Epithelial cell of prostate (primary cell): ENCODE results near the gene HTRA3.

ENCODE experiments used
- DNase-seq: peaks from one replicate; pipeline ENCODE4 v3.0.0-alpha.2; 2011; ENCODE audit warnings: low read depth, low spot score
- H3K27ac ChIP-seq: fragments of 450-650 bp; 2 replicates; pipeline ENCODE4 v1.5.1; 2017; ENCODE audit warnings: mild to moderate bottlenecking

HTRA3 gene

GRCh38 chr4:8233672-8234484 lies 35.7 kb upstream of the HTRA3 start:
- no peak for DNase-seq
- H3K27ac ChIP-seq: no peak overlapping the region

GRCh38 chr4:8234715-8235114 lies 34.8 kb upstream of the HTRA3 start:
- H3K27ac ChIP-seq: no peak overlapping the region
- no peak for DNase-seq

DNA sequence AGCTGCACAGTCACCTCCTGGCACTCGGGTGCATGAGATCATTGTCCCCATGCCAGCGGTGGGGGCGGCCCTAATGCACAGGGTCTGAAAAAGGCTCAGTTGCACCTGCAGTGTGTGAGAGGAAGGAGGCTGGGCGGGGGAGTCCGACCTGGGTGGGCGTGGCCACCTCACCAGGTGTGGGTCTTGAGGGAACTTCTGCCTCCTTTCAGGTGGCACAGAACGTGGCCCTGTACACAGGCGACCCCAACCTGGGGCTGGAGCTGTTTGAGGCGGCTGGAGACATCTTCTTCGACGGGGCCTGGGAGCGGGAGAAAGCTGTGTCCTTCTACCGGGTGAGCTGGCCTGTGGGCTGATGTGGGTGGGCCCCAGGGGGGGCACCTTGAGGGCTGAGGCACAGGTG lies 34.3 kb upstream of the HTRA3 start:
- no peak for DNase-seq

DNA sequence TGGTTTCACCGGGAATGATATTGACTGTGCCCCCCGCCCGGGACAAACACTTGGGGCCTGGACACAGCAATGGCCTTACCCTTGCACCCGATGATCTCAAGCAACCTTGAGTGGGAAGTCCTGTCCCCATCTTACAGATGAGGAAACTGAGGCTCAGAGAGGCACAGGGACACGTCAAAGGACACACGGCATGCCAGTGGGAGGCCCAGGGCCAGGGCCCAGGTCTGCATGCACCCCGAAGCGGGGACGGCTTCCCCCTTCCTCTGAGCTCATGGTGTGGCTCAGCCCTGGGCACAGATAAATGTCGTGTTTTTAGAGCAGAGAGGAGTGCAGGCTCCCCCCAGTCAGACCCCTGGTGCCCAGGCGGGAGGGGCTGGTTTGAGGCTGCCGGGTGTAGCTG lies 33.9 kb upstream of the HTRA3 start:
- DNase-seq: no peak
- no peak overlapping the region for H3K27ac ChIP-seq

More for the DNA sequence above, 34.3 kb upstream of the HTRA3 start:
- no peak overlapping the region for H3K27ac ChIP-seq

DNA sequence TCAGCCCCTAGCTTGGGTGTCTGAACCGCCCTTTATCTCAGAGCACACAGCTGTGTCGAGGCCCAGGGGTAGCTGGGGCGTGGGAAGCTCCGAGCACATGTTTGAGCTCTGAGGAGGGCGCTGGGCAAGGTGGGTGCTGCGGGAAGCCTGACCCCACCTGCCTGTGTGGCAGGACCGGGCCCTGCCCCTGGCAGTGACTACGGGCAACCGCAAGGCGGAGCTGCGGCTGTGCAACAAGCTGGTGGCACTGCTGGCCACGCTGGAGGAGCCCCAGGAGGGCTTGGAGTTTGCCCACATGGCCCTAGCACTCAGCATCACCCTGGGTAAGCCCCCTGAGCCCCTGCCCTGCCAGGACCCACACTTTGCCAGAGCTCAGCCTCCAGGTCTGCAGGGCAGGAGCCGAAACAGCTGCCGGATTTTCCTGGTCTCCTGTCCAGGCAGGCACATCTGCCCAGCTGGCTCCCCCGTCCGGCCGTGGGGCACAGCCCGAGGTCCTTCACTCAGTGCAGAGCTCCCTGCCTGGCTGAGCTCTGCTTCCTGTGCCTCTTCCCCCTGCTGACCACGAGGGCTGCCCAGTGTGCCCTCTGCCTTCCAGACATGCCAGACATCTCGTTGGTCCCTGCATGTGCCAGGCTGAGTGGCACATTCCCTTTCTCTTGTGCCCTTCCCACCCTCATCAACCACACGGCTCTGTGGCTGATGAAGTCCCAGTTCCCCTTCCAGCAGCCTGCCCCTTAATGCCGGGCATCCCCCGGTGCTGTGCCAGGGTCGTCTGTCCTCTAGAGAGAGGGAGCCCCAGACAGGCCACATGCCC lies 33.2 kb upstream of the HTRA3 start:
- no peak overlapping the region for H3K27ac ChIP-seq
- DNase-seq: no peak

GRCh38 chr4:8236920-8237195 lies 32.7 kb upstream of the HTRA3 start:
- no peak overlapping the region for H3K27ac ChIP-seq
- DNase-seq: no peak

DNA sequence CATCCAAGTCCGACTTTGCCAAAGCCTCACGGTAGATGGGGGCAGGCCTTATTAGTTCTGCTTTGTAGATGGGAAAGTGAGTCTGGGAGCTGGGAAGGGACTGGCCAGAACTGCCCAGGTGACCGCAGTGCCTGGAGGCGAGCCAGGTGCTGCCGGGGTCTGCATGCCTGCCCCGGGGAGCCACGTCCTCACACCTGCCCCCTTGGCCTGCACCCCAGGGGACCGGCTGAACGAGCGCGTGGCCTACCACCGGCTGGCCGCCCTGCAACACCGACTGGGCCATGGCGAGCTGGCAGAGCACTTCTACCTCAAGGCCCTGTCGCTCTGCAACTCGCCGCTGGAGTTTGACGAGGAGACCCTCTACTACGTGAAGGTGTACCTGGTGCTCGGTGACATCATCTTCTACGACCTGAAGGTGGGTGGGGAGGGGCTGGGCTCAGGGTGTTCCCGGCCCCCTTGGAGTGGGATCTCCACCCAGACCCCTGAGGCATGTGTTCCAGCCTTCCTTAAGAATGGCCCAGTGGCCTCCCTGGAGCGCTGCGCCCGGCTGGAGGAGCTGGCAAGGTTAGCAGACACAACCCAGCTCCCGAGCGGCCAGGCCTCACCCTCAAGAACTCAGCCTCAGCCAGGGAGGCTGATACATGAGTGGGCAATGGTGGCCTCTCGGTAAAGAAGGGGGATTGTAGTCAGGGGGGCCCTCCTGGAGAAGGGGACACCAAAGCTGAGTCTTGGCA lies 32.1 kb upstream of the HTRA3 start:
- no peak for DNase-seq
- H3K27ac ChIP-seq: no peak overlapping the region

DNA sequence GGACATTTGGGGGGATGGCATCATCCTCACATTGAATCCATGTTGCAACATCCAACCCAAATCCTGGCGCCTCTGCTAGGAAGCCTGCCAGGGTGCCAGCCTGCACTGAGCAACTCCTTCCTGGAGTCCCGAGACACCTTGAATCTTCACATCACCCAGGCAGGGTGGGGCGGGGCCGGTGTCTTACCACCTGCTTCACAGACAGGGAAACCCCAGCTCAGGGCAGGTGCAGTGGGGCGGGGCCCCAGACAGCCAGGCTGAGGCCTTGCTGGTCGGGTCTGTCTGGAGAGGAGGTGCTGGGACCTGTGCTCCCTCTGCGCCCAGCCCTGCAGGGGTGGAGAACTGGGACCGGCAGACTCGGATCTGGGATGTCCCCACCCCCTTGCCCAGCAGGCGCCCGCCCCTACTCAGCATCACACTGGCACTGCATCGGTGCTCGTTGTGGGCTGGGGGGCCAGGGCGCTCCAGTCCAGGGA lies 31.5 kb upstream of the HTRA3 start:
- H3K27ac ChIP-seq: no peak overlapping the region
- DNase-seq: peak; percentile 36

DNA sequence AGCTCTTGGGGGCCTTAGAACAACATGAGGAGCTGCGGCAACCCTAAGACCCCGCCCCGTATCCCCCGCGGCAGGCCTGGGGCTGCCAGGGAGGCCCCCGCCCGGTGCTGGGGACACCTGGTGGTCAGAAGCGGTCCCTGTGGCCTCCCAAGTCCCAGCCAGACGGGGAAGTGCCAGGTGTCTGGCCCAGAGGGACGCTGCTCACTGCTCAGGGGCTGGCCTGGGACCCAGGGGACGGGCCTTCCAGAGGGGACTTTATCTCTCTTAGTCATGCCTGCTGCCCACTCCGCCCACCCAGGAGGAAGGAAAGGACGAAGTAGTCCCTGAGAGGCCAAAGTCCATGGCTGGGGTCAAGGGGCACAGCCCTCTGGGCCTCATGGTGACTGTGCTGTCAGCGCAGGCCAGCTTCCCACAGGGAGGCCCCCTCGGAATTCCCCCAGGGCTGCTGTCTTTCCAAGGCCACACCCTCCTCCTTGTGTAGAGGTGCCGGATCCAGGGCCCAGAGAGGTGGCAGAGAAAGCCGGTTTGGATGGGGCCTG lies 31.0 kb upstream of the HTRA3 start:
- DNase-seq: no peak
- H3K27ac ChIP-seq: no peak overlapping the region

DNA sequence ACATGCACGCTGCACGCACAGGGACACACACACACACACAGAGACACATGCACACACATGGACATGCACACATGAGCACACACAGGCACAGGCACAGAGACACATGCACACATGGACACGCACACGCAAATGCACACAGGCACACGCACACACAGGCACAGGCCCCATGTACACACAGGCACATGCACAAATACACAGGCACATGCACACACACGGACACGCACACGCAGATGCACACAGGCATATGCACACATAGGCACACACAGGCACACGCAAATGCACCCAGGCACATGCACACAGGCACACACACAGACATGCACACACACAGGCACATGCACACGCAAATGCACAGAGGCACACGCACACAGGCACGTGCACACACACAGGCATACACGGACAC lies 30.3 kb upstream of the HTRA3 start:
- H3K27ac ChIP-seq: no peak overlapping the region
- no peak for DNase-seq

DNA sequence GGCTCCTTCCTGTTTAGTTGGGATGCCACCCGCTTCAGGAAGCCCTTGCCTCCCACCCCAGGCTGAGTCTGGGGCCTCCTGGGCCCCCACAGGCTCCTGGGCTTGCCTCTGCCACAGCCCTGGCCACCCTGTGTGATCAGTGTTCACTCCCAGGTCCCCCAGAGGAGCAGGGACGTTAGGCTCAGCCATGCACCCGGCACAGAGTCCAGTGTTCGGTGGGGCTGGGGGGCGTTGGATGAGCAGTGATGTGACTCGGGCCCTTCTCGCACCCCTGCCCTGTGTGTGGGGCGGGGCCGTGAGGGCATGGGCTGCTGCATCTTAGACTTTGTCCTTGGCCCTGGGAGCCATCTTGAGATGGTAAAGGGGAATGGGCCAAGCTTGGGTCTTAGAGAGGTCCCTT lies 29.9 kb upstream of the HTRA3 start:
- no peak for DNase-seq
- no peak overlapping the region for H3K27ac ChIP-seq

DNA sequence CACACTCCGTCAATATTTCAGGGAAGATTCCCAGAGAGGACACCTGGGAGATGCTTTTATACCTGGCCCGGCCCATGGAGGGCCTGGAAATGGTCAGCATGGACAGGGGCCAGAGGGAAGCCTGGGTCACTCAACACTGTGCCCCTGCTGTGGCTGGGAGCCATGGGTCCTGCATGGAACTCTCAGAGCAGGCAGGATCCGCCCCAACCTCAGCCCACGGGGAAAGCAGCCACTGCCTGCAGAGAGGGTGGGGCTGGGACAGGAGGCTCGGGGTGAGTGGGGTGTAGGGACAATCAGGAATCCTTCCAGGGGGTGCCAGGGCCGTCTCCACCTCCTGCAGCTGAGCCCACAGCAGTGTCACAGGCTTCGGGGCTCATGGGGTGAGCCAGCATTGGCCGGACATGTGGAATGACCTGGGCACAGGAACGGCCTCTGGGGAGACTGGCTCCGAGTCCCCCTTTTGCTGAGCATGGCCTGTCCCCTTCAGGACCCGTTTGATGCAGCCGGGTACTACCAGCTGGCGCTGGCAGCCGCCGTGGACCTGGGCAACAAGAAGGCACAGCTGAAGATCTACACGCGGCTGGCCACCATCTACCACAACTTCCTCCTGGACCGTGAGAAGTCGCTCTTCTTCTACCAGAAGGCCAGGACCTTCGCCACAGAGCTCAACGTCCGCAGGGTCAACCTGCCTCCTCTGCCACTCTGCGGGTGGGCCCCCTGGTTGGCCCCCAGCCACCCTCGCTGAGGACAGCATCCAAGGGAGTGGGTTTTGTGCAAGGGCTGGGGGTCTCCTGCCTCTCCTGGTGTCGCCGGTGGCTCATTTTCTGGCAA lies 29.1 kb upstream of the HTRA3 start:
- no peak overlapping the region for H3K27ac ChIP-seq
- DNase-seq: no peak

DNA sequence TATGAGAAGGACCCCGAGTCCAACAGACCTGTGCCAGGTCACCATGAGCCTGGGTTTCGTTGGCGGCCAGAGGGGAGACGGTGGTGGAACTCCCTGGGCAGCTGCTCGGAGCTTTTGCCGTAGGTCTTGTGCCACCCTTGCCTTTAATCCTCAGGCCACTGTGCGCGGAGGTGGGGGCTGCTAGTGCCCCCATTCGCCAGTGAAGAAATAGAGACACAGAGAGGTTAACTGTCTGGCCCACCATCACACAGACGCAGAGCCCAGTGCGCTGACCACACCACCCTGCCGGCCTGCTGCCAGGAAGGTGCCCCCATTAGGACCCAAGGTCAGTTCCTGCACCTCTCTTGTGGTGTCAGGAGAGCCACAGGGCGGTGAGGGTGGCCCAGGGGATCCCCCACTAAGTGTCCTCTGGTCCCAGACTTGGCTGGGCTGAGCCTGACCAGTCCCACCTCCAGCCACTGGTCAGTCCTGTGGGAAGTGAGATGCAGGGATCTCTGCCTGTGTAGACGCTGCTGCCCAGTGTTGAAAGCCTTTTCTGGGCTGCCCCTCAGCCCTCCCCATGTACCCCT lies 28.3 kb upstream of the HTRA3 start:
- no peak overlapping the region for H3K27ac ChIP-seq
- DNase-seq: no peak

DNA sequence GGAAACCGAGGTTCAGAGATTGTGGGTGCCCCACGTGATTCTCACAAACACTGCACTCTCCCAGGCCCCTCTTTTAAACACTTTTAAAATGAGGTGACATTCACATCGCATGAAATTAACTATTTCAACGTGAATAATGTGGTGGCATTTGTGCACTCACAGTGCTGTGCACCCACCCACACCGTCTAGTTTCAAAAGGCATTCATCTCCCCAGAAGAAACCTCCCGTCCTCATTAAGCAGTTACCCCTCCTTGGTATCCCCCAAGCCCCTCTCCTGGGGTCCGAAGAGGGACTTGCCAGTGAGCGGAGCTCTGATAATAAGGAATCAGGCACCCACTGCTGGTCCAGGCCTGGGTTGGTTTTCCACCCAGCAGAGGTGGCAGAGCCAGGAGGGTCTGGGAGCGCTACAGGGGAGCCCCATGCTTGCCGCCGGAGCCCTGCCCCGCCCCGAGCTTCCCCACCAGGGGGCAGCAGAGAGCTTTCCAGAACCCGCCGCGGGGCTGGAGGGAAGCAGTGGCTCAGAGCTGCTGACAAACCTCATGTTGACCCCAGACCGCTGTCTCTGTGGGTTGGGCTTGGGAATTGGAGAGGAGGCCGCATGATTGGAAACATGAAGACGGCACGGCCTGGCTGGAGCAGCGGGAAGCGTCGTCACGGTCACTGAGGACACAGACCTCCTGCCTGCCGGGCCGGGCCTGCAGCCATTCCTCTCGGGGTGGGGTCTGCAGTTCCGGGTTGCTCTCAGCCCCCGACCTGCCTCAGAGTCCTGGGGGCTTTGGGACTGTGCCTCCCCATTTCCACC lies 27.5 kb upstream of the HTRA3 start:
- H3K27ac ChIP-seq: no peak overlapping the region
- no peak for DNase-seq

DNA sequence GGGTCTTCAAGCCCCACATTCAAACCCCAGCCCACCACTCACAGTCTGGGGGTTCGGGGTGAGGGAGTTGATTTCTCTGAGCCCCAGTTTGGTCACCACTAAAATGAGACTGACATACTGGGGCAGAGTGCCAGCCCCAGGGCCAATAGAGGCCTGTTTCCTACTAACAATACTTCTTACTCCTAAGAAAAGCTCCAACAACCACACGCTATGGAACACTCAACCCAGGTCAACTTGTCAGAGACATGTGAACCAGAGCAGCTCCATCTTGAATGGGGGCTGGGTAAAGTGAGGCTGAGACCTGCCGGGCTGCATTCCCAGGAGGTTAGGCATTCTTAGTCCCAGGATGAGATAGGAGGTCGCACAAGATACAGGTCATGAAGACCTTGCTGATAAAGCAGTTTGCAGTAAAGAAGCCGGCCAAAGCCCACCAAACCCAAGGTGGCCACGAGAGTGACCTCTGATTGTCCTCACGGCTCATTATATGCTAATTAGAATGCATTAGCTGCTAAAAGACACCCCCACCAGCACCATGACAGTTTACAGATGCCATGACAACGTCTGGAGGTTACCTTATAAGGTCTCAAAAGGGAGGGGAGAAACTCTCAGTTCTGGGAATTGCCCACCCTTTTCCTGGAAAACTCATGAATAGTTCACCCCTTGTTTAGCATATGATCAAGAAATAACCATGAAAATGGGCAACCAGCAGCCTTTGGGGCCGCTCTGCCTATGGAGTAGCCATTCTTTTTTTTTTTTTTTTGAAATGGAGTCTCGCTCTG lies 26.6 kb upstream of the HTRA3 start:
- DNase-seq: no peak
- no peak overlapping the region for H3K27ac ChIP-seq

DNA sequence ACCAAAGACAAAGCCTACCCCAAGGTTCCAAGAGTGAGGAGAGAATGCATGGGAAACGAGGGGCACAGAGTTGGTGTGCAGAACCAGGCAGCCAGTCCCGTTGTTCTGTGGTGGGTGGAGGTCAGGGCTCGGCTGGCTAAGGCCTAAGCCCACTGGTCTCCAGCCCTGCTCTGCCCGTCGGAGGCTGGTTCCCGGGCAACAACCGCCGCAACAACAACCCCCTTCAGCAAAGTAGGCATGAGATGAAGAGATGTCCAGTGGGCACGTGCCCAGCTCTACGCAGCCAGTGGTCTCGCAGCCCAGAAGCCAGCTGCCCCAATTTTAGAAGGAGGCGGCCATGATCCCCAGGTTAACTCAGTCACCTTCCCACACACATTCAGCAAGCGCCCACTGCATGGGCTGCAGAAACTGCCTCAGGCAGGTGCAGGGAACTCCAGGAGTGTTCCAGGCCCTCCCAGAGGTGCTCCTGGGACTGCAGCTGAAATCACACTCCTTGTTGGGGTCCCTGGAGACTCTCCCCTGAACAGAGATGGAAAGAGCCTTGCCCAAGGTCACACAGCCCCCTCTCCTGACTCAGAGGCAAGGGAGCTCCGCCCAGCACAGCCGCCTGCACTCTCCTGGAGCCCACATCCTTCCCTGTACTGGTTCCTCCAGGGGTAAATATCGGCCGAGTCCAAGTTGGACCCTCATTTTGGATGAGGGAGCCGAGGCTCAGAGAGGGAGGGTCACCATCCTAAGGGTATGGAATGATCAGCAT lies 25.4 kb upstream of the HTRA3 start:
- no peak overlapping the region for H3K27ac ChIP-seq
- no peak for DNase-seq

GRCh38 chr4:8244931-8245460 lies 24.6 kb upstream of the HTRA3 start:
- H3K27ac ChIP-seq: no peak overlapping the region
- DNase-seq: no peak
